Measurements from ENCODE around the gene ANO3.

DNA sequence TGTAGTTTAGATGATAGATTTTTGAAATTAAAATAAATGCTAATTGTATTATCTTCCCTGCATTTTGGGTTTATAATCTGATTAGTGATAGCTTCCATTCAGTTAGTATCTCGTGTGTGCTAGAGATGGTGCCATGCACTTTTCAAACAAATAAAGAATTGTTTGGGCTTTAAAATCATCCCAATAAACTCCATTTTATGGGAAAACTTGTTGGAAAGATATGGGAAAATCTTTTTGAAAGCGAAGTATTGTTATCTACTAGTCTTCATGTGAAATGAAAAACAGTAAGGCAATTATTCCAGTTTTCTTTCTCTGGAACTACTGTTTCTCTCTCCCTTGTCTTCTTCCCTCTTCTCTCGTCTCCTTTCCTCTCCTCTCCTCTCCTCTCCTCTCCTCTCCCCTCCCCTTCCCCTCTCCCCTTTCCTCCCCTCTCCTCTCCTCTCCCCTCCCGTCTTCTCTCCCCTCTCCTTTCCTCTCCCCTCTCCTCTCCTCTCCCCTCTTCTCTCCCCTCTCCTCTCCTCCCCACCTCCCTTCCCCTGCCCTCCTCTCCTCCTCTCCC lies 268.0 kb downstream of the ANO3 start:
- TF ChIP-seq BHLHE40 (IDR thresholded peaks at IDR 0.05; ENCODE audit: low read depth, low read length) (no peak), MAZ (IDR thresholded peaks at IDR 0.05; ENCODE audit: borderline replicate concordance, low read depth, low read length) (no peak)
- TF ChIP-seq, protein P1, sequence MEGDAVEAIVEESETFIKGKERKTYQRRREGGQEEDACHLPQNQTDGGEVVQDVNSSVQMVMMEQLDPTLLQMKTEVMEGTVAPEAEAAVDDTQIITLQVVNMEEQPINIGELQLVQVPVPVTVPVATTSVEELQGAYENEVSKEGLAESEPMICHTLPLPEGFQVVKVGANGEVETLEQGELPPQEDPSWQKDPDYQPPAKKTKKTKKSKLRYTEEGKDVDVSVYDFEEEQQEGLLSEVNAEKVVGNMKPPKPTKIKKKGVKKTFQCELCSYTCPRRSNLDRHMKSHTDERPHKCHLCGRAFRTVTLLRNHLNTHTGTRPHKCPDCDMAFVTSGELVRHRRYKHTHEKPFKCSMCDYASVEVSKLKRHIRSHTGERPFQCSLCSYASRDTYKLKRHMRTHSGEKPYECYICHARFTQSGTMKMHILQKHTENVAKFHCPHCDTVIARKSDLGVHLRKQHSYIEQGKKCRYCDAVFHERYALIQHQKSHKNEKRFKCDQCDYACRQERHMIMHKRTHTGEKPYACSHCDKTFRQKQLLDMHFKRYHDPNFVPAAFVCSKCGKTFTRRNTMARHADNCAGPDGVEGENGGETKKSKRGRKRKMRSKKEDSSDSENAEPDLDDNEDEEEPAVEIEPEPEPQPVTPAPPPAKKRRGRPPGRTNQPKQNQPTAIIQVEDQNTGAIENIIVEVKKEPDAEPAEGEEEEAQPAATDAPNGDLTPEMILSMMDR (conservative IDR thresholded peaks at IDR 0.05; ENCODE audit: low read depth, low read length): no peak
